ENCODE data around the gene DPCD.
A peak's percentile ranks its signal among the peaks of the same experiment; 100 is the strongest.

DPCD gene

DNA sequence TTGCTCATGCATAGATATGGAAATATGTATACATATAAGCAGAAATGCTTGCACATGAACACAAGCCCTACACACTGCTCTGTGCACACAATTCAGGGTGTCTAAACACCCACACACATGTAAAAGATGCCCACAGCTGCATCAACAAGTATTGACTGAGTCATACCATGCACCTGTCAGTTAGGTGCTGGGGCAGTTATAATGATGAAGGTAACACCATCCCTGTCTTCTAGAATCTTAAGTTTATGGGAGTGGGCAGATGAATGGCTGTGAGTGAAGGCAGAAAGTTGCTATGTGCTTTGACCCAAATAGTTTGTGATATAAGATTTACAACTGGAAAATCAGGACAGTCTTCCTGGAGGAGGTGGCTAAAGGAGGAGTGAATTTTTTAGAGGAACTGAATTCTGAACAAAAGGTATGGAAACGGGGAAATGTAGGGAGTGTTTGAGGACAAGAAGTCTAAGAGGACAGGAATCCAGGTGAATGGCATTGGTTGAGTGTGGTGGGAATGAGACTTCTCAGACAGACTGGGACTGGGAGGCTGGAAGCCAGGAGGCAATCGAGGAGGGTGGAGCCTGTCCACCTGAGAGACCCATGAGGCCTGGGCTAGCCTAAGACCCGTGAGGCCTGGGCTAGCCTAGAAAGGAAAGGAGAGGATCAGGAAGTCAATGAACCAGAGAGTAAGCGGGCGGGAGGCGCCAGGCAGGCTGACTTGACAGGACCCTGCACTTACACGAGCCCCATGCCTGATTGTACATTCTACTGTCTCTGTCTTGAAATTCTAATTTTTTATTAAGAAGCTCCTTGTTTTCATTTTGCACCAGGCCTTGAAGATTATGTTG lies 20.7 kb upstream of the DPCD start:
- DNase-seq: no peak

DNA sequence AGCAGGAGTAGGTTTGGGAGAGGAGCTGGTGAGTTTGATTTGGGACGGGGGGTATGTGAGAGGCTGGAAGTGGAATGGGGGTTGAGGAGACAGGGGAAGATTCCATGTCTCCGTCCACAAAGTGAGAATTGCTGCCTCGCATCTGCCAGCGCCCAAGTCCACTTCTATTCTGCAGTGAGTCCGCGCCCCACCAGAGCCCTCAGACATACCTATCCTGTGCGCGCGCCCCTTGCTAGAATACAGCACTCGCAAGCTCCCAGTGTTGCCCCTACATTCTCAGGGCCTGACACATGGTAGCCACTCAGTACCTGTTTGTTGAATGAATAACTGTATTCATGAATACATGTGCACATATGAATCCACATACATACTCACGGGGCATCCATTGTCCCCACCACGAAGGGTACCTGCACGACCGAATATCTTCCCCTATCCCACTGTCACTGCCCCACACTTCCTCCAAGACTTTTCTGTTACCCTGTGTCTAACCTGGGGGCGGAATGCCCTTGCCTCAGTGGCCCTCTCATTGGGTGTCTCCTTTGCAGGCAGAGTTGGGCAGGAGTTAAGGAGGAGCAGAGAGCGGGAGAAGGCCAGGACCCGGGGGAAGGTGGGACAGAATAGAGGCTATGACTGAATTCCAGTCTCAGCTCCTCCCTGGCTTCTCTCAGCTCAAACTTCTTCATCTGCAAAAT lies 19.9 kb upstream of the DPCD start:
- no peak for DNase-seq

DNA sequence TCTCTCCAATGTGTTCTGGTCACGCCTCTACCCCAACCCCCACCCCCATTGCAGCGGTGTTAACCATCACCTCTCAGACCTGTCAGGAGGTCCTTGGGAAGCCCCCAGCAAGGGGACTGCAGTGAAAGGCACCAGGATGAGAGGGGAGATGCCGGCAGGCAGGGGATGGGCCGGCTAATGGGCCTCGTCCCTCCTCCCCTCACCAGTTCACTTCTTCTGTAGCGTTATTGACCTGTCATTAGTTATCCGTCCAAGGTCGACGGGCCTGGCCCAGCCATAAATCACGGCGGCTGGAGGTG lies 18.8 kb upstream of the DPCD start:
- DNase-seq: no peak

GRCh38 chr10:101569622-101570427 lies 18.3 kb upstream of the DPCD start:
- peak; percentile 92 for DNase-seq

GRCh38 chr10:101570428-101571270 lies 17.5 kb upstream of the DPCD start:
- DNase-seq: peak; percentile 57

- DNase-seq: peak; percentile 50
These were observed 16.7 kb upstream of the DPCD start for GRCh38 chr10:101571271-101571925.

GRCh38 chr10:101572126-101572525 lies 16.0 kb upstream of the DPCD start:
- no peak for DNase-seq

DNA sequence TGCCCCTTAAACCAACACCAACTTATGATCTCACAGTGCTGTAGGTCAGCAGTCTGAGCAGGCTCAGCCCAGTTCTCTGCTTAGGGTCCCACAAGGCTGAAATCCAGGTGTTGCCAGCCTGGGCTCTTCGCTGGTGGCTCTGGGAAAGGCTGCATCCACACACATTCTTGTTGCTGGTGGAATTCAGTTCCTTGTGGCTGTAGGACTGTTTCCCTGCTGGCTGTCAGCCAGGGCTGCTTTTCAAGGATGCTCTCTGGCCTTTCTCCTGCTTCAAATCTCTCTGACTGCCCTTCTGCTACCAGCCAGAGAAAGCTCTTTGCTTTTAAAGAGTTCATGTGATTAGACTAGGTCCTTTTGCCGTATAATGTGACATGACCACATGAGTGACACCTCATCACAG lies 15.3 kb upstream of the DPCD start:
- no peak for DNase-seq

- no peak for DNase-seq
These were observed 14.0 kb upstream of the DPCD start for GRCh38 chr10:101573885-101574753.

DNA sequence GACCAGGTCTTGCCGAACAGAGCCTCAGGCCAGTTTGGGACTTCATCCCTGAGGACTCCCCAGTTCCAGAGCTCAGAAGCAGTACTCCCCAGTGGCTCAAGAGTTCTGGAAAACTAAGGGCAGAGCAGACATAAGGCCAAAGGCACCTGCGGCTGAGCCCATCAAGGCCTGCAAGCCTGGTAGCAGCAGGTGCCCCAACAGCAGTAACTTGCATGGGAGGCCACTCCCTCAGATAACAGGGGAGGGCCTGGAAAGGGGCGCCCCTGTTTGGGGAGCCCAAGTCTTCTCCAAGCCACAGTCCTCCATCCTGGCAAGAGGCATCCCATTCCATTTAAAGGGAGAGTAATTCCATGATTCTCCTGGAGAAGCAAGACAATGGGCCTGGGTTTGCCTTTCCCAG lies 13.0 kb upstream of the DPCD start:
- no peak for DNase-seq

DNA sequence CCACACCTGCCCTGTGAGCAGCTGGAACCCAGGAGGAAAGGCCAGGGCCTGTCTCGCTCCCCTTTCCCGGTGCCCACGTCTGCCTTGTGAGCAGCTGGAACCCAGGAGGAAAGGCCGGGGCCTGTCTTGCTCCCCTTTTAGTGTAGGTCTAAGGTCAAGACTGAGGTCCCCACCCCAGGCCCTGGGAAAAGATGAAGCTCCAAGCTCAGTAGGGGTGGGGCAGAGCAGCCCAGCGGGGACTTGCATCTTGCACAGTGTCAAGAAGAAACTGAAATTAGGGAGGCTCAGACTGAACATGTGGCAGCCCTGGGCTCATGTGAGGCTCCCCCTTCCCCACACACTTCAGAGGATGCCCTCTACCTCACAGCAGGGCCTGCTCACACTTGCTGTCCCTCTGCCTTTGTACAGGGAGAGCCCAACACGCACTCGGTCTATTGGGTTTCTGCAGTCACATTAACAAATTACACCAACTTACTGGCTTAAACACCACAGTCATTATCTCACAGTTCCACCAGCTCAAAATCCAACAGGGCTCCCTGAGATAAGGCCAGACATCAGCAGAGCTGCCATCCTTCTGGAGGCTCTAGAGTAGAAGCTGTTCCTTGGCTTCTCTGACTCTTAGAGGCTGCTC lies 12.4 kb upstream of the DPCD start:
- no peak for DNase-seq

GRCh38 chr10:101576211-101576863 lies 11.8 kb upstream of the DPCD start:
- DNase-seq: no peak

- no peak for DNase-seq
These were observed 10.8 kb upstream of the DPCD start for GRCh38 chr10:101577121-101577871.

DNA sequence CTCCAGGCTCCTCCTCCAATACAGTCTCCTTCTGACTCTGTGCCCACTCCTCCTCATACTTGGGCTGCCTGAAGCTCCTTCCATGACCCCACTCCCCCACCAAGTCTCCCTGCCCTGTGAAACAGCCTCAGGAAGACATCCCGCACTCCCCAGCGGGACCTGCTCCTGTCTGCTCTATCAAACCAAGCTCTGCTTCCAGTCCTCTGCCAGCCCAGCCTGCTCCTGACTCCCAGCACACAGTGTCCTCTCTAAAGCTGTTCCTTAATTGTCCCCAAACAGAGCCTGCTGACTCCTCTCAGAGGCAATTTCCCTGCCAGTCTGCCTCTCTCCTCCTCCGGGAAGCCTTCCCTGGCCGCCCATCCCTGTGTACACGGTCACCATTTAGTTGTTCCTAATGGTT lies 9.9 kb upstream of the DPCD start:
- DNase-seq: no peak

DNA sequence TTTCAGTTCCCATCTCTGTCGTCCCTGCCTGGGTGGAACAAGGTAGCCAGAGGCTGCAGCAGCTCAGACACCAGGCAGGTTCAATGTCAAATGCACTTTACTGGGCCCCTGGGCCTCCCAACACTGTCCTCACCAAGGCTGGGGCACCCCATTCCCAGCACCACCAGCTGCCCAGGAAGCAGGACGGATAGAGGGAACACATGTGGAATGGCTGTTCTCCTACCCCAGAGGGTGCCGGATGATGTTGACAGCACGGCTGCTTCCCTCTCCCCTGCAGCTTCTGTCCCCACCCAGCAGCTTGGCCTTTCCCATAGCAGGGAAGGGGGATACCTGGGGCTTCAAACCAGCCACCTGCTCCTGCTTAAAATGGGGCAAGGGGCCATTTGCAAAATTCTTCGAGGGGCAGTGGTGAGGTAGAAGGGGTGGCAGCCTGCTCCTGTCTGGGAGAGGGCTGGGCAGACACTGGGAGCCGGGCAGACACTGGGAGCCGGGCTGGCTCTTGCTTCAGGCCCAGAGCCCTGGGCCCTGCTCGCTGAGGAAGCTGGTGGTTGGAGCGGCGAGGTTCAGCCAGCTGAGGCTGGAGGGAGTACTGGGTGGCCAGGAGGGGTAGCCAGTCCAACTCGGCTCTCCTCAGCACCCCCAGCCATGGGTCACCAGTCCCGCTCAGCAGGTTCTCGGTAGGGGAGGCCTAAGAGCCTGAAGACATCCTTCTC lies 9.2 kb upstream of the DPCD start:
- no peak for DNase-seq

DNA sequence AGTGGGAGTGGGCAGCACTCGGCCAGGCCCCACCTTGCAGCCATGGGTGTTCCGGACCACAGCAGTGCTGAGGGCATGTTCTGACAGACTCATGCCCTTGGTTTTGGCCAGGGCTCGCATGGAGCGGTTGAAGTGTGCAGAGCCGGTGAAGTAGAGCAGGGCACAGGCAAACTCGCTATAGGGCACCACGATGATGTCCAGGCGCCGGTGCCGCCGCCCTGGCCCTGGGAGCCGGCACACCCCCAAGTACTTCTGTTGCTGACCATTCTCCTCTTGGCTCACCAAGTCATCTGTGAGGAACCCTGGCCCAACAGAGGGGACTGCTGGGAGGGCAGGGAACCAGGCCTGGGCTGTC lies 8.6 kb upstream of the DPCD start:
- no peak for DNase-seq

DNA sequence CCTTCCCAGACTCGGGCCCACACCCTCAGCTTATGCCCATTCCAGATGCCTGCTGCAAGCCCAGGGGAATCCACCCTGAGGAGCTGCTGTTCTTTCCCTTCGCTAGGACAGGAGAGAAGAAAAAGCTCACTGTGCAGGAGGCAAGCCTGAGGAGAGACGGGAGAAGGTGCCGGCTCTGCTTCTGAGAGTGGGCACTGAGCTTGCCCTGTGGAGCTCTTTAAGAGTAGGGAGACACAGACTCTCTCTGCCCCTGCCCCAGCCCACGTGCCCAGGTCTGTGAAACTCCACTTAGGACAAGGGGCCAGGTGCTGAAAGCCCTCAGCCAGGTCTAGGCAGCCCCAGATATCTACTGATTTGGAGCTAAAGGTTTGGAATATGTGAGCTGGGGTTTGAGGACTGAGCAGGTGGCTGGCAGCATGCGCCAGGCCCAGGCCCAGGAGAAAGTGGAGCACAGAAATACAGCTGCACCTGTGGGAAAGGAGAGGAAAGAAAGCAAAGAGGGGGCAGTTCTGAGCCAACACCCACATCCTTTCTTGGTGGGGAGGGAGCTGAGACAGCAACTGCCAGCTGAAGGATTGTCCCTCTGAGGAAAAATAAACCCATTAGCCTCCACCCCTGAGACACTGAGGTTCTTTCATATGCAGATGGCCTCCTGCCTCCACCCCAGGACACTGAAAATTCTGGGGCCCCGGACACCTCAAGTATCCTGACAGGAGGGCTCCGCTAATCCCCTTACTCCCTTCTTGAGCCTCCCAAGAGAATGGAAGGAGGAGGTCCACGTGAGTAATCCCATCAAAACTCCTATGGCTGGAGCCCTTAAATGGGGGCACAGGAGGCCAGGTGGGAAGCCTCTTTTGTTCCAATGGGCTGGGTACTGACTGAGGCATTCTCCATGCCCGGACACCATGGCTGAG lies 7.4 kb upstream of the DPCD start:
- no peak for DNase-seq

DNA sequence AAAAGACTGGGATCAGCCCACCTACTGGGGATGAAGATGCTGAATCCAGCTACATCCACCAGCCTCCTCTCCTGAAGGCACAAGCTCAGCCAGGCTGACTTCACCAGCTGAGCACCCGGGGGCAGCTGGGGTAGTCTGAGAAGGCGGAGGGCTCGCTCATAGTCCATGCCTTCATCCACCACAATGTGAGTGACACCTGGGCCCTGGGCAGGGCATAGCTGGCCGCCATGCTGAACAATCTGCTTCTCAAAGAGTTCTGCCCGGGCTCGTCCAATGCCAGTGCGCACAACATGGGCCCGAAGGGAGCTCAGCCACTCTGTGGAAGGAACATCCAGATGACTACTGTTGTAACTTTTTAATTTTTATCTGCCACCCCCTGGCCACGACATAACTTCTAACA lies 2.3 kb upstream of the DPCD start:
- no peak for DNase-seq

All from activated effector memory CD4-positive, alpha-beta T cell treated with anti-CD3 and anti-CD28 coated beads, Interleukin-2, amount 50 U/mL, for 16 hours (primary cell).